ENCODE data around the gene LRFN2.
A peak's percentile ranks its signal among the peaks of the same experiment; 100 is the strongest.

The LRFN2 gene

DNA sequence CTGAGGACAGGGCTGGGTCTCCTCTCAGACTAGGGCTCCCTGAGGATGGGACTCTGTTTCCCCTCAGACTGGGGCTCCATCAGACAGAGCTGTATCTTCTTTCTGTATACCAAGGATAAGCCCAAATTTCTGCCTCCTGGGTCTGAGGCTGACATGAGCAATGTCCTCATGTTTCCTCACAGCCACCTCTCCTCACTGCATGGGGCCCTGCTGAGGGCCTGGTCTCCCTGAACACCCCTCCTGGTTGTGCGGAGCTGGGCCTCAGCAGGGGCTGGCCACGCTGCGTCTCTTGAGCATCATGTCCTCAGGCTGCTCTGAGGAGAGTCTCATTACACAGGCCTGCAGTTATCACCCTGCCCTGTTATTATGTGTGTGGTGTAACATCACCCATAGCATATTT lies 144.6 kb downstream of the LRFN2 start:
- Histone ChIP-seq H3K9ac (no peak overlapping the region), H3K4me3 (no peak overlapping the region), H3K27me3 (peaks cover 0 to 19% (median 0%) of the 10 kb centered on the region in 11 experiments; a peak in 2 of 22 replicates), H3K36me3 (no peaks in the 10 kb centered on the region), H3K9me3 (replicated peaks in 1 of 11) (no peaks in the 10 kb centered on the region), H3K27ac (no peak overlapping the region), H3K4me2 (no peak overlapping the region), H3K4me1 (peaks cover 14 to 38% (median 18%) of the 10 kb centered on the region in 10 experiments), H4K20me1 (peaks cover 0 to 5% (median 0%) of the 10 kb centered on the region in 11 experiments; a peak in 2 of 22 replicates)
- no peak for TF ChIP-seq Cebpa-rat (IDR thresholded peaks at IDR 0.05)

DNA sequence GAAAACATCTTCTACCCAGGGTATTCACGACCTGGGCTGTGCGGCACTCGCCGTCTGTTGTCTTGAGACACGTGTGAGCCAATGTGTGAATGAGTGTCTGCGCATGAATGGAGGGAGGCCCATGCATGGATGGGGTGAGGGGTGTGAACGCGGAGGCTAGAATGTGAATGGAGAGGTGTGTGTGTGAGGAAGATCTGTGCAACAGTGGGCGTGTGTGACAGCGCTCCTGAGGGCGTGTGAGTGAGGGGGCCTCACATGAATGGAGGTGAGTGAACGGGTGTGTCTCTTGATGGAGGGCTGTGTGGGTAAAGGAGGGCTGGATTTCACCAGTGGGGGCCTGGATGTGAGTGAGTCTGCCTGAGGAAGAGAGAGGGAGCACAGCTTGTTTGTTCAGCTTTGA lies 146.0 kb downstream of the LRFN2 start:
- H3K4me3 ChIP-seq, result no peak overlapping the region
- no peaks in the 10 kb centered on the region for H3K9me3 ChIP-seq (replicated peaks in 1 of 11)
- no peak overlapping the region for H3K4me2 ChIP-seq
- H3K27me3 ChIP-seq, result peaks cover 0 to 19% (median 0%) of the 10 kb centered on the region in 11 experiments; a peak in 2 of 22 replicates
- TF ChIP-seq Cebpa-rat (IDR thresholded peaks at IDR 0.05), result no peak
- no peaks in the 10 kb centered on the region for H3K36me3 ChIP-seq
- no peak overlapping the region for H3K27ac ChIP-seq
- peaks cover 24 to 53% (median 30%) of the 10 kb centered on the region in 10 experiments for H3K4me1 ChIP-seq
- peaks cover 0 to 5% (median 0%) of the 10 kb centered on the region in 11 experiments; a peak in 2 of 22 replicates for H4K20me1 ChIP-seq
- no peak overlapping the region for H3K9ac ChIP-seq

DNA sequence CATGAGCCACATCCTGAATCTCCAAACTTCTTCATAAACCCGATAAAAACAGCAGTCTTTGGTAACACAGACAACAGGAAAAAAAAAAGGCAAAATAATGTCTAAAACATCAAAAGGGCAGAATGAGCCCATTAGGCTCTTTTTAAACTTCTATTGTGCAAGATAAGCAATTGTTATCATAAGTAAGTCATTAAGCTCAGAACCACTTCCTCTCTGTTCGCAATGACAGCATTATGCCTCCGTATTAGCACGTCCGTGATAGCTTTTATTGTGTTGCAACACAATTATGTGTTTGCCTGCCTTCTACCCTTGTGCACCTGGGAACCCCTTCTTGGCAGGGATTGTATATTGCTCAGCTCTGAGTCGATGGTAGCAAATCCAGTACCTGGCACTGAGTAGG lies 147.1 kb downstream of the LRFN2 start:
- Histone ChIP-seq H3K4me3 (no peak overlapping the region), H3K36me3 (no peaks in the 10 kb centered on the region), H3K4me1 (peaks cover 19 to 52% (median 26%) of the 10 kb centered on the region in 10 experiments), H4K20me1 (peaks cover 0 to 5% (median 0%) of the 10 kb centered on the region in 11 experiments; a peak in 2 of 22 replicates), H3K9me3 (replicated peaks in 1 of 11) (no peaks in the 10 kb centered on the region), H3K4me2 (peak overlapping the region in 5 of 11 experiments; percentile 34 to 73 (median 55); a peak in 10 of 22 replicates), H3K27me3 (peaks cover 0 to 19% (median 0%) of the 10 kb centered on the region in 11 experiments; a peak in 2 of 22 replicates), H3K9ac (no peak overlapping the region), H3K27ac (peak overlapping the region in 2 of 11 experiments; percentile 24 to 43; a peak in 3 of 22 replicates)
- TF ChIP-seq Cebpa-rat (IDR thresholded peaks at IDR 0.05), result peak in 3 of 11 experiments; percentile 32 to 55 (median 45); a peak in 3 of 22 replicates

DNA sequence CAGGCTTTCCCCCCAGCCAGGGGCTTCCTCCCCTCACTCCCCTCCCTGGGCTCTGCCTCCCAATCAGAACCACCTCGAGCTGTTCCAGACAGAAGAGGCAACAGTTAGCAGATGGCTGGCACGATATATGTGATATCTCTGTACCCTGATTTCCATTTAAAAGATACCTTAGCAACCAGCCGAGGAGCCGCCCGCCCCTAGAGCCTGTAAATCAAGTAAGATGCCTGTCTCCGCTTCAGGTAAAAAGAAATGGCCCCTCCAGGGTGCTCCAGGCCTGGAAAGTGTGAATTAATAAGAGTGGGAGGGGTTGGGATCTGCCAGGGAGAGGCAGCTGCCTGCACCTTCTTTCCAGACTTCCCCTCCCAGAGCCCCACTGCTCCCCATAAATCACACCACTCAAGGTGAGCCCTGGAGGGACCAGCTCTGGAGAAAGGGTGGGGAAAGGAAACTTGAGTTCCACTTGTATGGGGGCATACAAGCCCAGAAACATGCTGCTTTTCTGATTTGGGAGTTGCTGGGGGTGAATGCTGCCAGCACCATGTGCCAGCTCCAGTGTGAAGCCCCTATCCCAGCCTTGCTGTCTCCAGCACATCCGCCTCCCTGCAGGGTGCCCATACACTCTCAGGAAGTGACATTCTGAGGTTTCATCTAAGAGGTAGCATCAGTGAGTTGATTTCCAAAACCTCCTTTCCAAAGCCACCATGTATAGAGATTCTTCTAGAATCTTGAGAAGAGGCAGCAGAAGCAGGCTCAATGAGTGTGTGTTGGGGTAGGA lies 148.0 kb downstream of the LRFN2 start:
- Histone ChIP-seq H3K27ac (peak overlapping the region in 2 of 11 experiments; percentile 24 to 43; a peak in 3 of 22 replicates), H3K27me3 (peaks cover 0 to 19% (median 0%) of the 10 kb centered on the region in 11 experiments; a peak in 2 of 22 replicates), H3K4me1 (peaks cover 11 to 45% (median 18%) of the 10 kb centered on the region in 10 experiments), H3K9me3 (replicated peaks in 1 of 11) (no peaks in the 10 kb centered on the region), H3K36me3 (no peaks in the 10 kb centered on the region), H3K9ac (no peak overlapping the region), H3K4me3 (no peak overlapping the region), H3K4me2 (peak overlapping the region in 5 of 11 experiments; percentile 34 to 73 (median 55); a peak in 10 of 22 replicates), H4K20me1 (peaks cover 0 to 5% (median 0%) of the 10 kb centered on the region in 11 experiments; a peak in 2 of 22 replicates)
- no peak for TF ChIP-seq Cebpa-rat (IDR thresholded peaks at IDR 0.05)

DNA sequence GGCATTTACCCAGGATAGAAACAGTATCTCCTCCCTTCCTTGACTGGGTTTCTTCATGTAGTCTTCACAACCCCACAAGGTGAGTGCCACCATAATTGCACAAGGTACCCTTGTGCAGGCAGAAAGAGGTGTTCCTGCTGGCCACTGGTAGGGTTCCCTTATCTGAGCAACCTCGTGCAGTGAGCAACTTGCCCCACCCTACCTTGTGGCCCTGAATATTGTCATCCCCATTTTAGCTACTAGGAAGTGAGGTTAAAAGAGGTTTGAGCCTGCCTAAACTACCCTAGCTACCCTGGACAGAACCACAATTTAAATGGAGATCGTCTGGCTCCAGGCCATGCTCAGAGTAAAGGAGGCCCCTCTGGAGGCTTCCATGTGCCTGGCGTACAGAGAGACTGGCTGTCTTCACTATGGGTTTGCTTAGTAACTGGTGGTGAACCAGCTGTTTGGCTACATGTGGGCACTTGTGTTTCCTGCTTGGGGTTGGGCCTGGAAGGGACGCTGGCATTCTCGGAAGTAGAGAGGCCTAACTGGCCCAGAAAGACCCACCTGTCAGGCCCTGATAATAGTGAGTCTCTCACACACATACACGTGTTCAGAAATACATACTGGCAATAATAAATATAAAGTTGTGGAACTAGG lies 148.8 kb downstream of the LRFN2 start:
- no peak overlapping the region for H3K9ac ChIP-seq

DNA sequence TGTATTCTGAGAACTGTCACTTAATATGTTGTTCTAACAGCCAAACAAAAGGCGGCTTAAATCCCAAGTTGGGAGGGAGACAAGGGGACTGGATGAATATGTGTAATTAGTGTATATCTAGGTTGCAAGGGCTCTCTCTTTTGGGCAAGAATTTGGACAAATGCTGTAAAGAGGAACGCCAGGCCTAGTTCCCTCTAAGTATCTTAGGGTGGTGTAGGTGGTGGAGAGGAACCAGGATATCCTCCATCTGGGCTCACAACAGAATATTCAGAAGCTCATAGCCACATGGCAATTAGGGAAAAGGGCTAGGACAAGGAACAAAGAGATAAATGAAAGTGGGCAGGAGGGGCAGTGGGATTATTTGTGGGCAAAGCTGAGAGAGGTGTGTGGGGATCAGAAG lies 149.5 kb downstream of the LRFN2 start:
- Histone ChIP-seq H4K20me1 (peaks cover 0 to 5% (median 0%) of the 10 kb centered on the region in 11 experiments; a peak in 2 of 22 replicates), H3K36me3 (peaks cover 0 to 5% (median 0%) of the 10 kb centered on the region in 11 experiments; a peak in 3 of 22 replicates), H3K4me3 (no peak overlapping the region), H3K27ac (no peak overlapping the region), H3K4me2 (peak overlapping the region in 3 of 11 experiments; percentile 42 to 57 (median 45); a peak in 7 of 22 replicates), H3K4me1 (peaks cover 11 to 45% (median 17%) of the 10 kb centered on the region in 10 experiments), H3K9ac (no peak overlapping the region), H3K27me3 (peaks cover 0 to 9% (median 0%) of the 10 kb centered on the region in 11 experiments; a peak in 1 of 22 replicates), H3K9me3 (replicated peaks in 1 of 11) (no peaks in the 10 kb centered on the region)
- TF ChIP-seq Cebpa-rat (IDR thresholded peaks at IDR 0.05), result no peak

More for the DNA sequence above, 148.8 kb downstream of the LRFN2 start:
- Histone ChIP-seq H3K27ac (no peak overlapping the region), H3K4me2 (peak overlapping the region in 2 of 11 experiments; percentile 17 to 45; a peak in 3 of 22 replicates), H3K9me3 (replicated peaks in 1 of 11) (no peaks in the 10 kb centered on the region), H4K20me1 (peaks cover 0 to 5% (median 0%) of the 10 kb centered on the region in 11 experiments; a peak in 2 of 22 replicates), H3K4me1 (peaks cover 11 to 45% (median 17%) of the 10 kb centered on the region in 10 experiments), H3K27me3 (peaks cover 0 to 11% (median 0%) of the 10 kb centered on the region in 11 experiments; a peak in 2 of 22 replicates), H3K36me3 (no peaks in the 10 kb centered on the region), H3K4me3 (no peak overlapping the region)
- TF ChIP-seq Cebpa-rat (IDR thresholded peaks at IDR 0.05), result no peak

DNA sequence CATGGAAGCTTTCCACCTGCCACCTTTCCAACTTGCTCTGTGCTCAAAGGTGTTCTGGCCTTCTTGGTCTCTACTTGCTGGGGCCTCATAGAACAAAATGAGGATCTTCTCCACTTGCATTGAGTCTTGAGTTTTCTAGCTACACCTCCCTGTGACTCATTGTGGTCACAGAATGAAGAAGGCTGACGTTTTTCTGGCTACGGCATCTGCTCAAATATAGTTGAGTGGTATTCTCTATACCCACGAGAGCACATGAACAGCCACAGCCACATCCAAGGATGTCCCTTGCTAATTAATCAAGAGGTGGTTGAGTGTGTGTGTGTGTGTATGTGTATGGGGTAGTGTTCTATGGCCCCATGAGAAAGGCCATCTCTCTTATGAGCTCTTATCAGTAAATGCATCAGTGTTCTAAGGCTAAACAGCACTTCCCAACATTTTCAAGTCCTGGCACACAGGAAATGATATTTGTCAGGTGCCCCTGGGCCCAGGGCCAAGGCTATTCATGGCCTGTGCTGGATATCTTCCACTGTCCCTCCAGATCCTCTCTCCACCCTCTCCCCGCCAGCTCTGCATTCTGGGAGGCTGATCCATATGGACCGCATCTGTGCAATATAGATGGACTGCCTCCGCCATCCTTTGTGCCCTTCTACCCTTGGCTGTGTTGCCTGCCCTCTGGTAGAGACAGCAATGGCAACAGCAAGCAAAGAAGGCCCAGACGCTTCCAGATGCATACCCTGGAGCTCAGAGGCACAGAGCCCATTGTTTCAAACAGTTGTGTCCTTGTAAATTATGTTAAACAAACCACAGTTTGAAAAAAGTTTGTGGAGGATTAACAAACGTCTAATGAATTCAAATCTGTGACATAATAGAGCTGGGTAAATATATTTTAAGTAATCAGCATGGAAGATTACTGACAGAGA lies 150.2 kb downstream of the LRFN2 start:
- H3K27ac ChIP-seq, result no peak overlapping the region
- TF ChIP-seq Cebpa-rat (IDR thresholded peaks at IDR 0.05), result no peak

DNA sequence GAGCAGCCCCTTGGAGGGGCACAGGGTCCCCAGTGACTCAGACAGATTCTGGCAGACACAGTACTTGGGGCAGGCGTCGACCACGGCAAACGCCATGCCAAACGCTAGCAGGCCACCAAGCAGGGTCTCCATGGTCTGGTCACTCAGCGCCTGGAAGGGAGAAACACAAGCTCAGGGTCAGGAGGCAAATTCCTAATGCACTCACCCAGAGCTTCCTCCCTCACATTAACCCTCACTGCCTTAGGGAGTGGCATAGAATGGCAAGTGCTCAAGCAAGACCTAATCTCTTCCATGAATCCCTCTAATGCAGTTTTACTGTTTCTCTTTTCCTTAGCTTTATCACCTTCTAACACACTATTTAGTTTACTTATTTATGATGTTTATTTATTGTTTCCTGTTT lies 154.2 kb downstream of the LRFN2 start:
- H3K4me2 ChIP-seq, result no peak overlapping the region
- TF ChIP-seq Cebpa-rat (IDR thresholded peaks at IDR 0.05), result no peak
- H3K27me3 ChIP-seq, result no peaks in the 10 kb centered on the region
- peaks cover 11 to 20% (median 14%) of the 10 kb centered on the region in 10 experiments for H3K4me1 ChIP-seq
- H3K9me3 ChIP-seq (replicated peaks in 1 of 11), result no peaks in the 10 kb centered on the region
- peaks cover 0 to 15% (median 0%) of the 10 kb centered on the region in 11 experiments; a peak in 6 of 22 replicates for H3K36me3 ChIP-seq
- no peak overlapping the region for H3K9ac ChIP-seq
- H3K27ac ChIP-seq, result no peak overlapping the region
- H3K4me3 ChIP-seq, result no peak overlapping the region
- no peaks in the 10 kb centered on the region; a peak in 2 of 22 replicates for H4K20me1 ChIP-seq

More for the DNA sequence above, 150.2 kb downstream of the LRFN2 start:
- Histone ChIP-seq H3K9me3 (replicated peaks in 1 of 11) (no peaks in the 10 kb centered on the region), H4K20me1 (peaks cover 0 to 5% (median 0%) of the 10 kb centered on the region in 11 experiments; a peak in 2 of 22 replicates), H3K4me1 (peaks cover 11 to 45% (median 17%) of the 10 kb centered on the region in 10 experiments), H3K27me3 (peaks cover 0 to 9% (median 0%) of the 10 kb centered on the region in 11 experiments; a peak in 1 of 22 replicates), H3K36me3 (peaks cover 0 to 12% (median 0%) of the 10 kb centered on the region in 11 experiments; a peak in 5 of 22 replicates), H3K4me3 (no peak overlapping the region), H3K4me2 (peak overlapping the region; percentile 39 to 74 (median 52); a peak in 21 of 22 replicates), H3K9ac (no peak overlapping the region)

Data from BLaER1 treated with 17β-estradiol and CSF1 and Interleukin-3, amounts not matched to agents 10 nM and 100 nM (cell line).